Liver (tissue), 3 donors: Measurements from ENCODE around the gene FAM120B.

Source experiments
- RAD21 ChIP-seq, 2 donors: IDR thresholded peaks; 2 replicates each; pipeline ENCODE4 v1.6.1; 2016; ENCODE audit warnings: antibody characterized with exemption in 2 of 2, mild to moderate bottlenecking in 2 of 2
- RXRA ChIP-seq, 2 donors: IDR thresholded peaks; 2 replicates each; pipeline ENCODE4 v1.6.1; 2017 to 2018; ENCODE audit warnings: antibody characterized with exemption in 2 of 2, mild to moderate bottlenecking in 1 of 2
- TF ChIP-seq, protein P1 (sequence below): fragments of 150-350 bp; IDR thresholded peaks from 2 replicates; pipeline ENCODE4 v1.5.1; 2017; ENCODE audit warnings: improper control_type of control experiment, low read depth, low read length; ENCODE audit not compliant: missing input control
- TF ChIP-seq, protein P2 (sequence below): IDR thresholded peaks from 2 replicates; pipeline ENCODE4 v1.6.1; 2016; ENCODE audit warnings: antibody characterized with exemption
- donor health status: healthy.
- donor health status: healthy.

DNA sequence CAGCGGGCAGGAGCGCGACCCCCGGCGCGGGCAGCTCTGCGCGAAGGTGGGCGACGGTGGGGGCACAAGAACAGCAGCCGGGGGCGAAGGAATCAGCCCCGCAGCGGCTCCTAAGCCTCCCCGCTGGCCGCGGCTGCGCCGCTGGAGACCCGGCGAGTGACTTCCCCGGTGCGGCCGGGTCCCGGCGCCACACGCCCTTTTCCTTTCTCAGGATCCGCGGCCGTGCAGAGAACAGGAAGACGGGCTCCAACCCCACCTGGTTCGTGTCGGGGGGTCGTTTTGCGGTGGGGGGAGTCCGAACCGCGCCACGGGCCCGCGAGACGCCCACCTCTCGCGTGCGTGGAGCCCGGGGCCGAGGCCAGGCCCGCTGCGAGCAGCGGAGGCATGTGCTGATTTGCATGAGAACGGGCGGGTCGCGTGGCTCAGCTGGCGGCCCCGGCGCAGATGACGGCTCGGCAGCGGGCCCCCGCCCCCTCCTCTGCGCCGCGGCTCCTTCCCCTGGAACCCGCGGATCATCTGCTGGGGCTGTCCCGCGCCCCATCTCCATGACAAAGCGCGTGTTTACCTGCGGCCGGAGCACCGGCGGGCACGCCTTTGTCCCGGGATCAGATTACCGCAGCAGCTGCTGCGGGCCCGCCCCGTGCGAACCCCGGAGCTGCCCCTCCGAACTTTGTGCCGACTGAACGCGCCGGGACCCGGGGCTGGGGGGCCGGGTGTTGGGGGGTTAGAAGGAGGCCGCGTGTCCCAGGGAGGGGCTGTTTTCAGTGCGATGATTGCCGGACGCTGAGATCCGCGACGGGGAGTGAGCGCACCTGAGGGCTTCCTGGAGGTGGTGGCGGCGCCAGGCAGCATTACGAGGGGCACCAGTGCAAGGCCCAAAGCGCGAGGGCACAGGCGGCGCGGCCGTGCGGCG is 10.8 kb upstream of the FAM120B start:
- TF ChIP-seq, protein P1, sequence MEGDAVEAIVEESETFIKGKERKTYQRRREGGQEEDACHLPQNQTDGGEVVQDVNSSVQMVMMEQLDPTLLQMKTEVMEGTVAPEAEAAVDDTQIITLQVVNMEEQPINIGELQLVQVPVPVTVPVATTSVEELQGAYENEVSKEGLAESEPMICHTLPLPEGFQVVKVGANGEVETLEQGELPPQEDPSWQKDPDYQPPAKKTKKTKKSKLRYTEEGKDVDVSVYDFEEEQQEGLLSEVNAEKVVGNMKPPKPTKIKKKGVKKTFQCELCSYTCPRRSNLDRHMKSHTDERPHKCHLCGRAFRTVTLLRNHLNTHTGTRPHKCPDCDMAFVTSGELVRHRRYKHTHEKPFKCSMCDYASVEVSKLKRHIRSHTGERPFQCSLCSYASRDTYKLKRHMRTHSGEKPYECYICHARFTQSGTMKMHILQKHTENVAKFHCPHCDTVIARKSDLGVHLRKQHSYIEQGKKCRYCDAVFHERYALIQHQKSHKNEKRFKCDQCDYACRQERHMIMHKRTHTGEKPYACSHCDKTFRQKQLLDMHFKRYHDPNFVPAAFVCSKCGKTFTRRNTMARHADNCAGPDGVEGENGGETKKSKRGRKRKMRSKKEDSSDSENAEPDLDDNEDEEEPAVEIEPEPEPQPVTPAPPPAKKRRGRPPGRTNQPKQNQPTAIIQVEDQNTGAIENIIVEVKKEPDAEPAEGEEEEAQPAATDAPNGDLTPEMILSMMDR: no peak
- TF ChIP-seq, protein P2, sequence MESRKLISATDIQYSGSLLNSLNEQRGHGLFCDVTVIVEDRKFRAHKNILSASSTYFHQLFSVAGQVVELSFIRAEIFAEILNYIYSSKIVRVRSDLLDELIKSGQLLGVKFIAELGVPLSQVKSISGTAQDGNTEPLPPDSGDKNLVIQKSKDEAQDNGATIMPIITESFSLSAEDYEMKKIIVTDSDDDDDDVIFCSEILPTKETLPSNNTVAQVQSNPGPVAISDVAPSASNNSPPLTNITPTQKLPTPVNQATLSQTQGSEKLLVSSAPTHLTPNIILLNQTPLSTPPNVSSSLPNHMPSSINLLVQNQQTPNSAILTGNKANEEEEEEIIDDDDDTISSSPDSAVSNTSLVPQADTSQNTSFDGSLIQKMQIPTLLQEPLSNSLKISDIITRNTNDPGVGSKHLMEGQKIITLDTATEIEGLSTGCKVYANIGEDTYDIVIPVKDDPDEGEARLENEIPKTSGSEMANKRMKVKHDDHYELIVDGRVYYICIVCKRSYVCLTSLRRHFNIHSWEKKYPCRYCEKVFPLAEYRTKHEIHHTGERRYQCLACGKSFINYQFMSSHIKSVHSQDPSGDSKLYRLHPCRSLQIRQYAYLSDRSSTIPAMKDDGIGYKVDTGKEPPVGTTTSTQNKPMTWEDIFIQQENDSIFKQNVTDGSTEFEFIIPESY: no peak
- no peak for TF ChIP-seq RAD21 (IDR thresholded peaks at IDR 0.05)
- no peak for TF ChIP-seq RXRA (IDR thresholded peaks at IDR 0.05)
